Lower lobe of right lung (tissue), 2 donors: Measurements from ENCODE around the gene SLC19A1. TPM values are rescaled to one million over a fixed set of nuclear protein-coding genes. Genes with fewer than 3 reads are reported as not detected.

Experiments used
- ATAC-seq, 2 donors: fragments of 200-7000 bp; cut with Tn5 transposase; one replicate each; pipeline ENCODE4 v1.9.1; 2020 to 2022; ENCODE audit warnings: mild to moderate bottlenecking in 2 of 2, moderate library complexity in 2 of 2
- DNase-seq: peaks from one replicate; pipeline ENCODE4 v3.0.0-alpha.2; 2020
- H3K27ac ChIP-seq: fragments of 200-600 bp; one replicate; pipeline ENCODE4 v1.8.0; 2022
- H3K27me3 ChIP-seq: fragments of 200-600 bp; one replicate; pipeline ENCODE4 v1.8.0; 2022; ENCODE audit warnings: low read depth
- H3K36me3 ChIP-seq: fragments of 200-600 bp; one replicate; pipeline ENCODE4 v1.8.0; 2022; ENCODE audit warnings: mild to moderate bottlenecking
- H3K4me1 ChIP-seq: fragments of 200-600 bp; one replicate; pipeline ENCODE4 v1.8.0; 2022
- H3K4me3 ChIP-seq: fragments of 200-600 bp; one replicate; pipeline ENCODE4 v1.8.0; 2022; ENCODE audit warnings: mild to moderate bottlenecking
- H3K9me3 ChIP-seq: fragments of 200-600 bp; one replicate; pipeline ENCODE4 v1.8.0; 2022
- intact Hi-C: fragments of 100-400 bp; cut with DNase I; formaldehyde crosslinking; loops from one replicate; pipeline ENCODE4 v1.11.0; 2022
- total RNA-seq: library from RNA; stranded (reverse); fragmentation: NEBNext Ultra II Directional; extraction: Animal tissue kit (Norgen Biotek cat#: 25700); gene quantifications from one replicate; pipeline ENCODE4 v1.2.1, GENCODE V29; 2021
- TF ChIP-seq, protein P1 (sequence below): fragments of 200-600 bp; IDR thresholded peaks from one replicate; pipeline ENCODE4 v1.8.0; 2022; ENCODE audit warnings: antibody characterized with exemption, mild to moderate bottlenecking
- donor health status: DM: no; HTN: yes; CAD: no; lungs with severe emphysema.

Gene SLC19A1
- total RNA-seq, 1 donor from 2014 or later = 50.7 TPM

DNA sequence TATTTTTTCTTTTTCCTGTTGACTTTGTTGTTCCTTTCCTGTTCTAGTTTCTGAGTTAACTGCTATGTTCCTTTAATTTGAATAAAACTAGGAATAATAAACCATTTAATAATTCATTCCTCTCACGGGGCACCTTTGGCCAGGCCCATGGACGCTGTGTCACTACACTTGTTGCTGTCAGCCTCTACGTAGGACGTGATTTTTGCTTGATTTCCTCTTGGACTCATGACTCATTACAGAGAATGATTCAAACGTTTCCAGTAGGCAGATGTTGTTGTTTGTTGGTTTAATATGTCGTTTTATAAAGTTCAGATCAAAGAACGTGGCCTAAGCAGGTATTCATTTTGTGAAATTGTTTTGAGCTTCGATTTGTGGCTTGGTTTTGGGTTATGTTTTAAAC lies 9.1 kb upstream of the SLC19A1 start:
- intact Hi-C loops = no loop called here
- Histone ChIP-seq H3K9me3 (no peaks in the 10 kb centered on the region), H3K4me3 (no peak overlapping the region), H3K27me3 (no peaks in the 10 kb centered on the region), H3K36me3 (no peaks in the 10 kb centered on the region), H3K27ac (peak overlapping the region; percentile 81), H3K4me1 (peaks cover 27% of the 10 kb centered on the region)
- TF ChIP-seq, protein P1, sequence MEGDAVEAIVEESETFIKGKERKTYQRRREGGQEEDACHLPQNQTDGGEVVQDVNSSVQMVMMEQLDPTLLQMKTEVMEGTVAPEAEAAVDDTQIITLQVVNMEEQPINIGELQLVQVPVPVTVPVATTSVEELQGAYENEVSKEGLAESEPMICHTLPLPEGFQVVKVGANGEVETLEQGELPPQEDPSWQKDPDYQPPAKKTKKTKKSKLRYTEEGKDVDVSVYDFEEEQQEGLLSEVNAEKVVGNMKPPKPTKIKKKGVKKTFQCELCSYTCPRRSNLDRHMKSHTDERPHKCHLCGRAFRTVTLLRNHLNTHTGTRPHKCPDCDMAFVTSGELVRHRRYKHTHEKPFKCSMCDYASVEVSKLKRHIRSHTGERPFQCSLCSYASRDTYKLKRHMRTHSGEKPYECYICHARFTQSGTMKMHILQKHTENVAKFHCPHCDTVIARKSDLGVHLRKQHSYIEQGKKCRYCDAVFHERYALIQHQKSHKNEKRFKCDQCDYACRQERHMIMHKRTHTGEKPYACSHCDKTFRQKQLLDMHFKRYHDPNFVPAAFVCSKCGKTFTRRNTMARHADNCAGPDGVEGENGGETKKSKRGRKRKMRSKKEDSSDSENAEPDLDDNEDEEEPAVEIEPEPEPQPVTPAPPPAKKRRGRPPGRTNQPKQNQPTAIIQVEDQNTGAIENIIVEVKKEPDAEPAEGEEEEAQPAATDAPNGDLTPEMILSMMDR = no peak
- peak; percentile 47 for DNase-seq
- peak in 1 of 2 donors; percentile 29 for ATAC-seq

- peaks cover 25% of the 10 kb centered on the region for H3K4me1 ChIP-seq
- no peaks in the 10 kb centered on the region for H3K9me3 ChIP-seq
- peak; percentile 65 for DNase-seq
- no peaks in the 10 kb centered on the region for H3K27me3 ChIP-seq
- H3K36me3 ChIP-seq = no peaks in the 10 kb centered on the region
- ATAC-seq = peak; percentile 60 to 69
- intact Hi-C loops = no loop called here
- peak overlapping the region; percentile 81 for H3K27ac ChIP-seq
- no peak overlapping the region for H3K4me3 ChIP-seq
- TF ChIP-seq, protein P1 = no peak
Observed at GRCh38 chr21:45550522-45551210, 8.4 kb upstream of the SLC19A1 start.

DNA sequence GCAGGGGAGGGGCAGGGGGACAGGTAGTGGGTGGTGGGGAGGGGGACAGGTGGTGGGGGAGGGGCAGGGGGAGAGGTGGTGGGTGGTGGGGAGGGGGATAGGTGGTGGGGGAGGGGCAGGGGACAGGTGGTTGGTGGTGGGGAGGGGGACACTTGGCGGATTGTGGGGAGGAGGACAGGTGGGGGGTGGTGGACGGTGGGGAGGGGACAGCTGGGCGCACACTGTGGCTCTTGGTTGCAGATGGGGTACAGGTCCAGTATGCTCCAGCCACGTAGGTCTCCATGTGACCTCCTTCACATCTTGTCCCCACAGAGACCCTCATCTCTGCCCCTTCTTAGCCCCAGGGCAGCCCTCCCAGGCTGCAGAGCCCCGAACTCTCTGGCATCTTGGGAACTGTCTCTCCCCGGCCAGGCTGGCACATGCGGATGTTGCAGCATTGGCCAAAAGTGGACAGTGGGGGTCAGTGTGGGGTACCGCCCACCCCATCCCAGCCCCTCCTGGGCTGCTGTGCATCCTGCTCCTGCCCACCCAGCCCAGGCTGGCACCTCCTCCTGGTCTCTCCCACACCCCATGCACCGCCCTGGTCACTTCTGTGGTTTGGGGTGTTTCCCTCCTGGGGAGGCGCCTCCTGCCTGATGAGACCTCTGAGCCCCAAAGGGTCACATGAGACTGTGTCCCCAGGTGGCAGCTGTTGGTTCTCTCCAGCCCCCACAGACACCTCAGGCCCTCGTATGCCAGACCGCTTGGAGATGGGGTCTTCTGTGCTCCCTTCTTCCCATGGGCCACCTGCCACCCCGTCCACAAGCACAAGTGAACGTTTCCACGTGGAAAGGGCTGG lies 7.6 kb upstream of the SLC19A1 start:
- TF ChIP-seq, protein P1 = no peak
- Histone ChIP-seq H3K27me3 (no peaks in the 10 kb centered on the region), H3K9me3 (no peaks in the 10 kb centered on the region), H3K4me3 (no peak overlapping the region), H3K36me3 (no peaks in the 10 kb centered on the region), H3K27ac (peak overlapping the region; percentile 67), H3K4me1 (peaks cover 22% of the 10 kb centered on the region)
- peak; percentile 4 to 13 for ATAC-seq
- intact Hi-C loops = no loop called here
- DNase-seq = peak; percentile 60

GRCh38 chr21:45548711-45549491 lies 6.7 kb upstream of the SLC19A1 start:
- Histone ChIP-seq H3K36me3 (no peaks in the 10 kb centered on the region), H3K4me1 (peaks cover 22% of the 10 kb centered on the region), H3K4me3 (no peak overlapping the region), H3K9me3 (no peaks in the 10 kb centered on the region), H3K27me3 (no peaks in the 10 kb centered on the region), H3K27ac (no peak overlapping the region)
- intact Hi-C loops = no loop called here
- TF ChIP-seq, protein P1 = no peak
- DNase-seq = peak; percentile 32
- no peak for ATAC-seq

DNA sequence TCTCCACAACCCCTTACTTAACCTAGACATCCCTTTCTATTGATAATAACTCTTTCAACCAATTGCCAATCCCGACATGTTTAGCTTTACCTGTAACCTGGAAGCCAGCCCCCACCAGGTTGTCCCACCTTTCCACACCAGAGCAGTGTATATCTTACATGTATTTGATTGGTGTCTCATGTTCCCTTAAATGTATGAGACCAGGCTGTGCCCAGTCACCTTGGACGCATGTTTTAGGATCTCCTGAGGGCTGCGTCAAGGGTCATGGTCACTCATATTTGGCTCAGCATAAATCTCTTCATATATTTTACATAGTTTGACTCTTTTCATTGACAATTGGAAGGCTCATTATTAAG lies 5.3 kb upstream of the SLC19A1 start:
- intact Hi-C loops = no loop called here
- Histone ChIP-seq H3K9me3 (no peaks in the 10 kb centered on the region), H3K36me3 (no peaks in the 10 kb centered on the region), H3K27ac (no peak overlapping the region), H3K4me3 (no peak overlapping the region), H3K27me3 (no peaks in the 10 kb centered on the region), H3K4me1 (peaks cover 30% of the 10 kb centered on the region)
- DNase-seq (no peak), ATAC-seq (no peak)
- TF ChIP-seq, protein P1 = no peak
